Activated naive CD4-positive, alpha-beta T cell treated with Interleukin-2 at 50 U/mL for 16 hours (primary cell): Measurements from ENCODE around the gene FOXA1.

Experiments
- DNase-seq: peaks from one replicate; pipeline ENCODE4 v3.0.0-alpha.2; 2020

The FOXA1 gene

DNA sequence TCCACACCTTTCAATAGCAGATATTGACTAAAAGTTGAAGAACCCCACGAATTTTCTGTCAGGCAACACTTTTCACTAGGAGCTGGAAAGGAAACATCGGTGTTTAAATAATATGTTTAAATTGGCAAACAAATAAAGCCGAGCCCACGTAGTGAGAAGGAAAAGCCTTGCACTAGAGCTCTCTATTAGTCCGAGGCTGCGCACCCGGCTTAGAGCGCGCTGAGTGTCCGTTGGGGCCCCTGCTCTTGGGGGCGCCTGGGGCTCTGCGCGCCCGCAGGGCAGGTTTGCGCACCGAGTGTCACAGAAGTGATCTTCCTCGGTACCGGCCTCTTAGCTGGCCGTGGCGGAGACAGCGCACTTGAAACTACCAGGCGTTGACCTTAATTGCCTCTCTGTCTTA is 6.8 kb upstream of the FOXA1 start:
- no peak for DNase-seq

DNA sequence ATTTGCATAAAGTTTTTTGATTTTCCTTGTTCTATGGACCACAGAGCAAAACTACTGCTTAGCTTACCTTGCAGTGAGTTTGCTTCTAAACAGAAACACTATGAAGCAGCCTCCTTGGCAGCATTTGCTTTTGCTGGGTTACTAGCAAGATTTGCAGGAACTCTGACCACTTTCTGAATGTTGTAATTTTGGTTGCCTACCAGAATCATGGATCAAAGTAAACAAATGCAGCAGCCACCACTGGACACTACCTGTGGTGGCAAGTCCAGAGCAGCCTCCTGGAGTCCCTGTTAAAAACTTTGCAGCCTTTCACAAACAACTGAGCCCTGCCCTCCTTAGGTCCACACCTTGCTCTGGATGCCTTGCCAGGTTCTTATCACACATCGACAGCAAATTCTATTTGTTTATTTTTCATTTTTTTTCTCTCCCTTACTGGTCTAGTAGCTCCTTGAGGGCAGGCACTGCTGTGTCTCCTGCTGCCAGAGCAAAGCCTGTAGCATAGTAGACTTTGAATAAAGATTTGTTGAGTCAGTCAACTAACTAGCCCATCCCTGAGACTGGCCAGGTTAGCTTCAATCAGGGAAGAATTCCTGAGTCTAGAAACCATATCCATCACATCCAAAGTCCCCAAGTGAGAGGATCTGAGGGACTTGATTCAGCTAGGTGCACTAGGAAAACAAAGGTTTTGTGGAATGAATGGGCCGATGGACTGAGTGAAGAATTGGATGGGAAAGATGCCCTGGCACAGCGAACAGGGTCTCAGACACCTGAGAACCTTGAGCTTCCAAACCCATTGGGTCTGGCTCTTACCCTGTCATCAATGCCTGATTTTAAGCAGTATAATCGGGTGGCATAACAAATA is 6.1 kb upstream of the FOXA1 start:
- DNase-seq: no peak

DNA sequence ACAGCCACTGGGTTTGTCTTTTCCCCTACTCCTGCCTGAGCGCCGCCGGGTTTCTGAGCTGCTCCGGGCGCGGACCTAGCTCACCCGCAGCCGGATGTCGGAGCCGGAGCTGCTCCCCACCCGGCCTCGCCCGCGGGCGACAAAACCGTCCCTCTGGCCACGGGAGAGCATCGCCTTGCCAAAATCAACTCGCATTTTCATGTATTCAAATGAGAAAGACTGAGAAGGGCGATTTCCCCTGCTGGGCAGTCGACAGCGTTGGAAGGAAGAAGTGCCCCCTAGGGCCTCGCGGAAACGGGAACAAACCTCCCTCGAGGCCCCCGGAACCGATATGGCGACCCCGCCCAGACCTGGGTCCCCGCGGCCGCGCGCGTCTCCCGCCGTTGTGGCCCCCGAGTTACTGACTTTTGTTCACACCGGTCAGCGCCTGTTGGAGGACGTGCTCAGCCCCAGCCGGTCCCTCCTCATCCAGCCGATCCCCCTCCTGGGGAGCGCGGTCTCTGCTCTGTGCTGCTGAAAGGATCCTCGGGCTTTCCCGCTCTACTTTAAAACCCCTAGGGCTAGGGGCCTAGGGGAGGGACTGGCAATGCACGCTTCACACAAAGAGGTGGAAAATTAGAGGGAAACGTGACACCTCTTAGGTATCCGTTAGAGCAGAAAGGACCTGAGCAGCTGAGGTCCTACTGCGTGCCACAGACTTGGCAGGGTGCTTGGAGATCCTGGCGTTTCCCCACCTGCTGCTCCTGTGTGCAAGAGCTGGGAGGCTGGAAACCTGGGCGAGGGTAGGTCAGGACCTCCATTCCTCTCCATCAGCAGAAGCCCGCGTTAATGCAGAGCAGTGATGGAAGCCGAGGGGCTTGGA is 4.7 kb upstream of the FOXA1 start:
- DNase-seq: no peak

DNA sequence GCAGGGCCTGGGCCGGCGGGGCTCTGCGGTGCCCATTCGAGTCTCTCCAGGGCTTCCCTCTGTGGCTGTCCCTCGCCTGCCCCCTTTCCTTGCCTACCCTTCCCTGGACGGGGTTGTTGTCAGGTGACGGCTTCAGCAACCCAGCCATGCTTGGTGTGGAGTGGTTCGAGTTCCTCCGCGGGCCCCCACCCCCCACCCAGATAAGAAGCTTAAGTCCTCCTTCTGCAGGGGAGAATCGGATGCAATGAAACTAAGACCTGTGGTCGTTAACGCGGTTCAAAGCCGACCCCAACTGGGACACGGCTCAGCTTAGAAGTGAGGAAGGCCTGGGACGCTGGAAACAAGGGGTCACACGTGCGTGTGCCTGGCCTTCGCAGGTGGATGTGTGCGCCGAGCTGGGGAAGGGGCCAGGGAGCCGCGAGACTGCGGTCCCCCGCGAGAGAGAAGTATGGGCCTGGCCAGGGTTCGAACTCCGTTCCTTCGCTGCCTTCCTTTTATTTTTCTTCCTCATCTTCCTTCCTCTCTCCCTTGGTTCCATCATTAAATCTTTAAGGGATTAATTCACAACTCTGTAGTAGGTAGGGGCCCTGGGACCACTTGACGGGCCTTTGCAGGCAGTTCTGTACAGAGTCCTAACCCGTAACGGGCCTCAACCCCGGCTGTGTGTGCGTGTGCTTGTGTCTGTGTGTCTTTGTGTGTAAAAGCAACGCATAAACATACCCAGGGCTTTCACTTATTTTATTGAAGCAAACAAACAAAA is 3.9 kb upstream of the FOXA1 start:
- no peak for DNase-seq

DNA sequence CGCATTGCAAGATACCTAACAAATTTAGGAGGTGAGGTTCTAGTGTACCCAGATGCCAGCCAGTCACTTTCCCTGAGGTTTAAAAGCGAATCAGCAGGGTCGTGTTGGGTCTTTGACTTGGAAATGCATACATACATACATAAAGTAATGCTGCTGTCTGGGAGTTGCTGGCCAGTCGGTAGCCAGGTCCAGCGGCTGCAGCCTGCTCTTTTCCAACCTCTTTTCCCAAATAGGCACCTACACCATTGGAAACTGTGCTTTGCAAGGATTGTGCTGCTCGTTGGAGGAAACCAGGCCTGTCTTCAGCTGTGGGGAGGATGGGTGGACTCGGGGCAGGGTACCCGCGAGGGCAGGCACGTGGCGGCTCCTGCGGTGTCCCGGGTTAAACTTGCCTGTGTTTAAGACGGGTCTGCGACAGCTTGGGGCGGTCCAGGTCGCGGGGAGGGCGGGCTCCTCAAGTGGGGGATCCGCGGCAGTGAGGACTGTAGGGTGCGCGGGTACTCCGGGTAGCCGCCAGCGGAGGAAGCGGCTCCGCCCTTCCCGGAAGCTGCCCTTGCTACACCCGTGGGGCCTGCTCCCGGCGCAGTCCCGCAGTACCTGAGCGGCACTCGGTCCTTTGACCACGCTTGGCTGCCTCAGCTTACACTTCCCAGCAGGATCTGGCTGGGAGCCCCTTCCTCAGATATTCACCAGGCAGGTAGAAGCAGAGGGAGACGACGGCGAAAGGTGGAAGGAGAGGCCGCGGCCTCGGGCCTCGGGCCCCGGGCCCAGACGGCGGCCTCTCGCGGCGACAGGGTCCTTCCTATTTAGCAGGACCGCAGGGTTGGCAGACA is 3.1 kb upstream of the FOXA1 start:
- DNase-seq: no peak

DNA sequence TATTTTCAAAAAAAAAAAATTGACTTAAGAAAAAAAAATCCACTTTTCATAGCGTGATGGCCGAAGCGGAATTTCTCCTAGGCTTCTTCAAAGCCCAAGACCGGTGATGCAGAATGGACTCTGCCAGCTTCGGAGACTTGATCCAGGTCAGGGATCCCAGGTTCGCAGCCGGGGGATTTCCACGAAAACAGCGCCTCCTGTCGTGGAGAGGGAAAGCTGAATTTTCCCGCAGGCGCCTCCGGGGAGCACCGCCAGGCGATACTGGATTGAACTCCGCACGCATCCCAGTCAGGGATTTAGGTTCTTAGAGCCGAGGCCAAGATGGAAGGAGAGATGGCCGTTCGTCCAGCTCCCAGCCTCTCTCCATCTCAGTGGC is 2.5 kb upstream of the FOXA1 start:
- no peak for DNase-seq

DNA sequence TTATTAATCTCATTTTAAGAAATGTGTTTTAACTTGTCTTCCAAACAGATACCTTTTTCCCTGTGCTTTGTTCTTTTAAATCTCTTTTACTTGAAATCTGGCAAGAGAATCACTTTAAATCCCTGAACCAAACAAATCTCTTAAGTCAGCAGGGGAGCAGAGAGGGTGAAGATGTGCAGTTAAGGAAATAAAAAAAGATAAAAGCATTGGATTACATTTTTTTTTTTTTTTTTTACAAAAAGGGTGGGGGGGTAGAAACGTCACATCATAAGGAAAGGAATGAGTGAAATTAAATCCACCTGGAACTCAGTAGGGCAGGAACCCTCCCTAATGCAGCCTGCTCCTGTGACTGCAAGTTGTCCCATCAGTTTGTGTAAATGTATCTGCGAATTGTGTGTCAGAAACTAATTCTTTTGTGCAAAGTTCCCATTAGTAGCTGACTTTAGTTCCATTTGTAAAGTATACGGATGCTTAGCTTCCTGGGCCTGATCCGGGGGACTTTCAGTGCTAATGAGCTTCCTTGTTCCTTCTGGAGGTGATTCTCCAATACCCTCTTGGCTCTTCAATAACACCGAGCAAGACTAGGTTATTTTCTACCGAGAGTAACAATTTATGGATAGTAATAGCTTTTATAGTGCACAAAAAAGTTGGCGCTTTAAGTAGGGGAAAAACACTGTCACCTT is 1.9 kb upstream of the FOXA1 start:
- no peak for DNase-seq

DNA sequence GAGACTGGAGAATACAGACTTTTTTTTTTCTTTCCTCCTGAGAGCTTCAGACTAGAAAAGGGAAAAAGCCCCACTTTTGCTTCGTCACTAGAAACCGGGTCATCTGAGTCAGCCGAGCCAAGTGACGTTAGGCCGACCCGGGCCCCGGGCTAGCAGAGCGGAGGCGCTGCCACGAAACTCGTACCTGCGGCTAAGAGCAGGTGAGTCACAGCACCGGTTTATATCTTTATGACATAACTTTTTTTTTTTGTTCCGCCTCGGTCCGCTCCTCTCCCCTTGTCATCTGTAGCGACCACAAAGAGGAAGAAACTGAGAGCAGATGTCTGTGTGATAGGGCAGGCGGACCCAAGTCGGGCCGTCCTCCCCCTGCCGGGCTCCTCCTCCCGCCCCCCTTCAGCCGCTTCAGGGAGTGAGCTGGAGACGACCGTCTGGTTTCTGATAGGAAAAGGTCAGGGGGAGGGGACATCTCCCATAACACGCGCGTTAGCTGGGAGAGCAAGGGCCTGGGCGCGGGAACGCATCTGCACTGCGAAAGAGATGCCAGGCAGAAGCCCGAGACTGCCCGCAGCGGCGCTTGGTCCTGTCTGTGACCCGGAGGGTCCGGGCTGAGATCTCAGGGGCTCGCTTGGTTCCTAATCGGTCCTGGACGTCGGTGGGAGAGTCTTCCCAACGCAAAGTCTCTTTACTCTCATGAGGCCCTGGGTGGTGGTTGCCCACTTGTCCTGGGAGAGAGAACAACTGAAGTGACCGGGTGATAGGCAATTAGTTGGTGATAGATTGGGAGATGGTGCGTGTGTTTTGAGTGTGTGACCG is 966 bp upstream of the FOXA1 start:
- DNase-seq: peak; percentile 76

DNA sequence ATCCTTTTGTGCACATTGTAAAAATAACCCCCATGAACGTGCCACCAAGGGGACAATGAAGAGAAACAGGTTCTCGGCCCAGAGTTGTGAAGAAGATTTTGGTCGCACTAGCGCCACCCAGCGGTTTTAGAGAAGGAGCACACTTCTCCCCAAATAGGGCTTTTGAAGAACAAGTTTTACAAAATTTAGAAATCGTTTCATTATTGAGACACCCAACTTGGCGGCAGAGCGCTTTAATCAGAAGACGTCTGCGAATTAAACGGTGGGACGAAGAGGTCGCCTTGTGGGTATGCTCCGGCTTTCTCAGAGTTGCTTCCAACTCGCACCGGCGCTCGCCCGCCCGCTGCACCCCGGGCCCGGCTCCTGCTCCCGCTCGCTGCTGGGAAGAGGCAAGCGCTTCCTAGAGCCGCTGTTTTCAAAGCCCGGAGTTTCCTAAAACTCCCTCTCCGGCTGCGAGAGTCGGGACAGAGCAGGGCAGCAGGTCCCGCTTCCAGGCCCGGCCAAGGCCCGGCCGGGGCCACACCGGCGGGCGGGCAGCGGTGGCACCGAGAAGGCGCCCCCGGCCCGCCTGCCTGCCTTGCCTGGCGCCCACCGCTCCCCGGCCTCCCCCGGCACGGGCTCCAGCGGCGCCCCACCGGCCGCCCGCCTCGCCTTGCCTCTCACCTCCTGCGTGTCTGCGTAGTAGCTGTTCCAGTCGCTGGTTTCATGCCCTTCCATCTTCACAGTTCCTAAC is 645 bp downstream of the FOXA1 start:
- peak; percentile 19 for DNase-seq

DNA sequence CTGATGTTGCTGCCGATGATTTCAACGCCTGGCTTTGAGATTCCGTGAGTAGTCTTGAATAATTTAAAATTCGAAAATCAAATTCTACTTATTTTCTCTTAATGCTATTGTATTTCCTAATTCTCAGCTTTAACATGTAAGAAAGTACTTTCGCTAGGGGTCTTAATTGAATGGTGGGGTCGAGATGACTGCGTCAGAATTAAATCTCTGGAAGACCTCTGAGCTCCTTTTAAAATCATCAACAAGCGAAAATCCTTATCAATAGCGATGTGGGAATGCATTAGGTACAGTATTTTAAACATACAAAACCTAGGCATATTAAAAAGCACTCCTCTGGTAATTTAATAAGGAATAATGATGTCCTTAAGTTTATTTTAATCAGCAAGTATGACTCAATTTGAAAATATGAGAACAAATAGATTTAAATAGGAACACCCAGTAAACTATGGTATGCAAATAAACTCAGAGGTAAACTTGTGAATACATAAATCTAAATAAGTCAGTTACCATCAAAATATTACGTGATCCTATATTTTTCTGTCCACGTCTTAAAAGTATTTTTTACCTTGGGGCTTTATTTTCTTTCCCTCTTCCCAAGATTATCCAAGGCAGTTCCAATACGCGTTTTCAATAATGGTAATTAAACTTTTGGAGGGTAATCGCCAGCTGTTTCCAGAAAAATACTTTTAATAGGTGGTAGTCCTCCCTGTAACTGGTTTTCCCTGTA is 1.4 kb downstream of the FOXA1 start:
- DNase-seq: no peak

DNA sequence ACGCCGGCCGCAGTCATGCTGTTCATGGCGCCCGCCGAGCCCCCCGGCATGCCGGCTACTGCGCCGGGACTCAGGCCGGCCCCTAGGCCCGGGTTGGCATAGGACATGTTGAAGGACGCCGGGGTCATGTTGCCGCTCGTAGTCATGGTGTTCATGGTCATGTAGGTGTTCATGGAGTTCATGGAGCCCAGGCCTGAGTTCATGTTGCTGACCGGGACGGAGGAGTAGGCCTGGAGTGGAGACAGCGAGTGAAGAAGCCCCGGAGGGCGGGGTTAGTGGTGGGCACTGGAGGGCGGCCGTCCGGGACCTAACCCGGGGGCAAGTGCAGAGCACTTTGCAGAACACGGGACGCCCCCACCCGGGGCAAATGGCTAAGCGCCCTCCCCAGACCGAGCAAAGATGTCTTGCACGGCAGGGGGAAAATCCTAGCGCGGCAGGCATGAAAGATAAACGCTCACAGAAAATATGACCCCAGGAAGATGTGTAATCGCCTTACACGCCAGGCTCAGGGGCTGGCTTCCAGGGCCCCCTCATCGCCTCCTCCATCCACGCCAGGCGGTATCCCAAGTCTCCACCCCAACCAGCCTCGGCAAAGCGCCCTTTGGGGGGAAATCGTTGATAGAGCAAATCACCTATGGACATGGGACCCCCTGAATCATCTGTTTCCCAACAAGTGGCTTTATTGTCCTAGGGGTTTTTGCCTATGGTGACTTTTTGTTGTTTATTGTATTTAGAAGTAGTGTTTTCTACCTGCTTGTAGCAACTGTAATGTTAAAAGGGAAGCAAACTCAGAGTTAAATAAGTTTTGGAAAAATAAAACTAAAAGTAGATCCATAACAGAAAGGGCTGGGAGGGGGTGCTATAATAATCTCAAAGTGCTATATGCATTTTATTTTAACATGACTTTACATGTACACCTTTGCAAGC is 2.3 kb downstream of the FOXA1 start:
- no peak for DNase-seq

DNA sequence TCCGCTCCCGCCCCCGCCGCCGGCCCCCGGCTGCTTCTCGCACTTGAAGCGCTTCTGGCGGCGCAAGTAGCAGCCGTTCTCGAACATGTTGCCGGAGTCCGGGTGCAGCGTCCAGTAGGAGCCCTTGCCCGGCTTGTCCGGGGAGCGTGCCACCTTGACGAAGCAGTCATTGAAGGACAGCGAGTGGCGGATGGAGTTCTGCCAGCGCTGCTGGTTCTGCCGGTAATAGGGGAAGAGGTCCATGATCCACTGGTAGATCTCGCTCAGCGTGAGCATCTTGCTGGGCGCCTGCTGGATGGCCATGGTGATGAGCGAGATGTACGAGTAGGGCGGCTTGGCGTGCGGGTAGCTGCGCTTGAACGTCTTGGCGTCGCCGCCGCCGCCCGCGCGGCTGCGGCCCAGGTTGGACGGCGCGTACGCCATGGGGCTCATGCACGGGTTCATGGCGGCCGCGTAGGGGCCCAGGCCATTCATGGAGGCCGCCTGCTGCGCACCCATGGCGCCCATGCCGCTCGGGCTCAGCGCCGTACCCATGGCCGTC is 3.0 kb downstream of the FOXA1 start:
- no peak for DNase-seq

DNA sequence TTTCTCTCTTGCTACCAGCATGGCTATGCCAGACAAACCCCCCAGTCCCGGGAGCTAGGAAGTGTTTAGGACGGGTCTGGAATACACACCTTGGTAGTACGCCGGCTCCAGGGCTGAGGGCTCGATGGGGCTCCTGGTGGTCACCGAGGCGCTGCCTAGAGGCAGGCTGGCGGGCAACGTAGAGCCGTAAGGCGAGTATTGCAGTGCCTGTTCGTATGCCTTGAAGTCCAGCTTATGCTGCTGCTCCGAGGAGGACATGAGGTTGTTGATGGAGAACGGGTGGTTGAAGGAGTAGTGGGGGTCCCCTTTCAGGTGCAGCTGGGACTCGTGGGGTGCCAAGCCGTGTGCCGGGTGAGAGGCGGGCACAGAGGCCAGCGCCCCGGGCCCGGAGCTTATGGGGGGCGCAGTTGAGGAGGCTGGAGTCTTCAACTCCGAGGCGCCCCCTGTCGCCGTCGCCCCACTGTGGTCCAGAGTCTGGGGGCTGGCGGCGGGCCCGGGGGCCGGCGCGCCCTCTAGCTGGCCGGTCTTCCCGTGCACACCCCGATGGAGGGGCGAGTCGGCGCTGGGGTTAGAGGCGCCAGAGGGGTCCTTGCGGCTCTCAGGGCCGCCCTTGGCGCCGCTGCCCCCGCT is 3.6 kb downstream of the FOXA1 start:
- no peak for DNase-seq

DNA sequence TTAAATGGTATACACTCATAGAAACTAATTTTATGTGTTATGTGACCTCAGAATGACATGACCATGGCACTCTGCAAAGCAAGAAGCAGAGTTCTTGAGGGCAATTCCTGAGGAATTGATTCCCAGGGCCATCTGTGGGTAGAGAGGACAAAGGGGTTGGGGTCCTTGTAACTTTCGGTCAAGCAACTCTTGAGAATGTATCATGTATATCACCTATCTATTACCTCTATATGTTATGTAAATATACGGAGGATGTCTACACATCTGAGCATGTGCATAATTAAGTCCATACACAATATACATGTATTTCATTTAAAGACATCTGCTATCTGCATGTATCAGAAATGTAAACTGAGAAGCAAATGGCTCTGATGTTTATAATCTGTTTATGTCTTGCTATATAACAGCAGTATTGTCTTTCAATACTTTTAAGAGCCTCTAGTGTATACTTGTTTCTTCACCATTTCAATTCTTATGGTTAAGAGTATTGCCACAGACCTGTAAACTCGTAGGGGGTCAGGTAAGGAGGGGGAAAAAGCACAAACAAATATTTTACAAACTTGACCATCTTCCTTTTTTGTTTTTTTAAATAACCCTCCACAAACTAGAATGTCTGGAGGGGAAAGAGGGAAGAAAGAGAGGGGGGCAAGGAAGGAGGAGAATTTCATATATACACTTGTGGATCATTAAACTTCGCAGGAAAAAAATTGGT is 4.5 kb downstream of the FOXA1 start:
- DNase-seq: no peak

DNA sequence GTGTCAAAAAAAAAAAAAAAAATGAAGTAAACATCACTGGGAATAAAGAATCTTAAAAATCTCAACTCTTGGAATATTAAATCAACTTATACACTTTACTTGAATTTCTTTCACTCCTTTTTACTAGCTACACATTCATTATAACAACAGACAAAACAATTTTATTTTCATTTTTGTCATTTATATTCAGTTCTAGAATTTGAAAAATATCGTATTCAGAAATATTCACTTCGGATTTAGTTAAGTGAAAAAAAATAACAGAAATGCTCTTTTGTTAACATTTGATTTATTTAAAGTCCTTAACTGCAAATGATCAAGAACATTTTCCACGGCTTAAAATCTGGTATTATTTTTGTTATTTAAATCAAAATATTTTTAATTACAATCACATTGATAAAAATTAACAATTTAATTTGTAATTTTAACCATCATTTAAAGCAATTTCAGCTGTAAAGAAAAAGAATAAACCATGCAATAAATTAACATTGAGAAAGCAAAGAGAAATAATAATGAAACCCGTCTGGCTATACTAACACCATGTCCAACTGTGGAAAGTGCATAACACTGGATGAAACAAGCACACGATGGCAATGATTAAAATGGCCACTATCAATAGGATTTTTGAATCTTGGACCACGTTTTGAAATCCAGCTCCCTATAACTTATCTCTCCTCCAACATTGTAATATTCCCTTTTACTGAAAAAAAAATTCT is 5.2 kb downstream of the FOXA1 start:
- DNase-seq: no peak
